Measurements from ENCODE around the gene TMEM106C.

DNA sequence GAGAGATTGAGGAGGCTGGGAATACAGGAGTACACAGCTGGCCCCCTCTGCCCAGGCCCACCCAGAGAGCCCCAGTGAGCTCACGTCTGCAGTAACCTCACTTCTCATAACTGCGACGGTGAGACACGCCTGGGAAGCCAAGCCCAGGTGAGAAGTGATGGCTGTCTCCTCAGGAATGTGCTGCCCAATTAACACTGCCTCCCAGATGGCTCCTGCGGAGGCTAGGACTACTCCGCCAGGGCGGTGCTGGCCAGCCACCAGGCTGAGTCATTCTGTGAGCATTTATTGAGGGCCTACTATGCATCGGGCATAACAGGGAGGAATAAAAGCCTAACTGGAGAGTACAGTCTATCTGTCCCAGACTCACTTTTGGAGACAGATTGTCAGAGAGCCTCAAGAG, 9.3 kb upstream of the TMEM106C start:
- TF ChIP-seq CTCF (IDR thresholded peaks at IDR 0.05; ENCODE audit: insufficient read depth, low read depth, low read length) (no peak), EZH2 (IDR thresholded peaks at IDR 0.05; ENCODE audit: insufficient read depth, low read length) (no peak)
